Right atrium auricular region (tissue), 2 donors: ENCODE measurements around the gene CD80. TPM values are rescaled to one million over a fixed set of nuclear protein-coding genes. Genes with fewer than 3 reads are reported as not detected.

Experiments
- DNase-seq: peaks from one replicate; pipeline ENCODE4 v3.0.0-alpha.2; 2019; ENCODE audit warnings: low spot score
- H3K27ac ChIP-seq, 2 donors: fragments of 200-600 bp; sonication (generic); 1 replicate in 1 of 2; 2 replicates in 1 of 2; pipeline ENCODE4 v1.5.1; 2016 to 2019
- H3K27me3 ChIP-seq, 2 donors: fragments of 200-600 bp; sonication (generic); one replicate each; pipeline versions ENCODE4 v1.5.1 to v1.6.0; 2017 to 2019
- H3K36me3 ChIP-seq: fragments of 200-600 bp; sonication (generic); one replicate; pipeline ENCODE4 v1.5.1; 2016
- H3K4me1 ChIP-seq, 2 donors: fragments of 200-600 bp; sonication (generic); one replicate each; pipeline versions ENCODE4 v1.5.1 to v1.6.0; 2017 to 2019
- H3K4me3 ChIP-seq, 2 donors: fragments of 200-600 bp; sonication (generic); 1 replicate in 1 of 2; 2 replicates in 1 of 2; pipeline ENCODE4 v1.5.1; 2017 to 2019; ENCODE audit warnings: mild to moderate bottlenecking in 1 of 2, moderate library complexity in 1 of 2
- H3K9me3 ChIP-seq, 2 donors: fragments of 200-600 bp; sonication (generic); one replicate each; pipeline ENCODE4 v1.5.1; 2019
- total RNA-seq, 2 donors: library from RNA; depleted of rRNA; stranded (reverse); fragments of >200 nt; gene quantifications; one replicate each; pipeline ENCODE4 v1.1.0, GENCODE V29; 2016
- TF ChIP-seq, protein P1 (sequence below), 2 donors: fragments of 200-600 bp; sonication (generic); IDR thresholded peaks; one replicate each; pipeline ENCODE4 v1.5.1; 2019; ENCODE audit warnings: antibody characterized with exemption in 2 of 2

CD80 gene
- total RNA-seq, 2 donors from 2014 or later, result 0.20 to 0.67 TPM

DNA sequence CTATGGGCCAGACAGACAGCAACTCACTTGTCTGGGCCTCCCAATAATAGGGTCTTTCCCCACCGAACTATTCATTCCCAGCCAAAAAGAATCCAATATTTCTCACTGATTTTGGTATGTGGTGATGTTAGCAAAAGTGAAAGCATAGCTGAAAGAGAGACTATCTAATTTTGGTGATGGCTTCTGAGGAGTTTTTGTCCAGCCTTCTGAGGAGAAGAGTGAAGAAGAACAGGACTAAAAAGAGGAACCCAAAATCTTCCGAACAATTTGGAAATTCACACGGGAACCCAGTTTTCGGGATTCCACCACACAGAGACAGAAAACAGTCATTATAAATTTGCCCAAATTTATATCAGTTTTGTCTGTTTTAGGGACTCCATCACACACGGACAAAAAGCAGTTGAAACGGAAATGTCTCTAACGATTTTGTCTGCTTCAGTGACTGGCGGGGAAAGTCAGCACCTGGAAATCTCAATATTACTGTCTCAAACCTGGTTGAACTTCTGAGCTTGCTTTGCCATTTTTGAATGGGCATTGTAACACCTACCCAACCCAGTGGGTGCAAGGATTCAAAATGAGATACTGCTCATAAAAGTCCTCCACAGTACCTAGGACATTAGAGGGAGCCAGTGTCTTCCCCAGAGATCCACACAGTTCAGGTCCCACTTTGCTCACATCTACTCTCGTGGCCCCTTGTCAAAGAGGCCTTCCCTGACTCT lies 9.1 kb downstream of the CD80 start:
- TF ChIP-seq, protein P1, sequence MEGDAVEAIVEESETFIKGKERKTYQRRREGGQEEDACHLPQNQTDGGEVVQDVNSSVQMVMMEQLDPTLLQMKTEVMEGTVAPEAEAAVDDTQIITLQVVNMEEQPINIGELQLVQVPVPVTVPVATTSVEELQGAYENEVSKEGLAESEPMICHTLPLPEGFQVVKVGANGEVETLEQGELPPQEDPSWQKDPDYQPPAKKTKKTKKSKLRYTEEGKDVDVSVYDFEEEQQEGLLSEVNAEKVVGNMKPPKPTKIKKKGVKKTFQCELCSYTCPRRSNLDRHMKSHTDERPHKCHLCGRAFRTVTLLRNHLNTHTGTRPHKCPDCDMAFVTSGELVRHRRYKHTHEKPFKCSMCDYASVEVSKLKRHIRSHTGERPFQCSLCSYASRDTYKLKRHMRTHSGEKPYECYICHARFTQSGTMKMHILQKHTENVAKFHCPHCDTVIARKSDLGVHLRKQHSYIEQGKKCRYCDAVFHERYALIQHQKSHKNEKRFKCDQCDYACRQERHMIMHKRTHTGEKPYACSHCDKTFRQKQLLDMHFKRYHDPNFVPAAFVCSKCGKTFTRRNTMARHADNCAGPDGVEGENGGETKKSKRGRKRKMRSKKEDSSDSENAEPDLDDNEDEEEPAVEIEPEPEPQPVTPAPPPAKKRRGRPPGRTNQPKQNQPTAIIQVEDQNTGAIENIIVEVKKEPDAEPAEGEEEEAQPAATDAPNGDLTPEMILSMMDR (IDR thresholded peaks at IDR 0.05), result no peak
- Histone ChIP-seq H3K27ac (no peak overlapping the region), H3K27me3 (no peaks in the 10 kb centered on the region), H3K9me3 (no peaks in the 10 kb centered on the region), H3K4me3 (no peak overlapping the region), H3K4me1 (no peaks in the 10 kb centered on the region), H3K36me3 (no peaks in the 10 kb centered on the region)
- DNase-seq, result no peak

DNA sequence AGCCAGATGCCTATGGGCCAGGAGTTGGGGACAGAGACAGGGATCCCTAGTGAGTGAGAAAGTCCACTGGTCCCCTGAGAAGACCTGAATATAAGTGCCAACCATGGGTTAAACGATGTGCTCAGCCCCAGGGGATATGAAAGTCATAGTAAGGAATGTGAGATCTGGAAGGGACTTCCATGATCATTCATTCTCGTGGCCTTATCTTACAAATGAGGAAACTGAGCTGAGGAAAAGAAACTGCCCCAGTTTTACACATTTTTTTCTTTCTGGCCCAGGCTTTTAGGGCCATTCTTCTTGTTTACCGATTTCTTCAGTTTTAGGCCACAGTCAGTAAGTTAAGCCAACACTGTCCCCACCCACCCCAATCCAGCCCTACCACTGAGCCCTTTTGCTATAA lies 11.1 kb downstream of the CD80 start:
- H3K27me3 ChIP-seq, result no peaks in the 10 kb centered on the region
- H3K4me1 ChIP-seq, result no peaks in the 10 kb centered on the region
- TF ChIP-seq, protein P1 (IDR thresholded peaks at IDR 0.05), result no peak
- H3K36me3 ChIP-seq, result no peaks in the 10 kb centered on the region
- no peak for DNase-seq
- H3K27ac ChIP-seq, result no peak overlapping the region
- H3K4me3 ChIP-seq, result no peak overlapping the region
- H3K9me3 ChIP-seq, result no peaks in the 10 kb centered on the region

DNA sequence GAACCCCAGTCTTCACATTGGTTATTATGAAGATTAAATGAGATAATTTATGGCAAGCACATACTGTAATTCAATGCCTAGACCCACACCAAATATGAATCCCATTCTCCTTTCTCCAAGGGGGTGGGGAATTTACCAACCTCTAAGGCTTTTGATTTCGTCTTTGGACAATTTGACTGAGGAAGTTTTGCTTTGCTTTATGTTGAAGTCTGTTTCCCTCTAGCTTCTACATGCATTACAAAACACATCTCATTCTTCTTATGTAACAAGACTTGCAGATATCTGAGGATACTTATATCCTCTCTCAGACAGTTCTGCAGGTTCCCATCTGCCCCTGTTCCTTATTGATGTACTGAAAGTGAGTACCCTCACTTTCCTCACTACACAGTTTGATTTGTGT lies 12.2 kb downstream of the CD80 start:
- Histone ChIP-seq H3K4me3 (no peak overlapping the region), H3K9me3 (no peaks in the 10 kb centered on the region), H3K4me1 (no peaks in the 10 kb centered on the region), H3K36me3 (no peaks in the 10 kb centered on the region), H3K27ac (no peak overlapping the region), H3K27me3 (no peaks in the 10 kb centered on the region)
- TF ChIP-seq, protein P1 (IDR thresholded peaks at IDR 0.05), result no peak
- no peak for DNase-seq

DNA sequence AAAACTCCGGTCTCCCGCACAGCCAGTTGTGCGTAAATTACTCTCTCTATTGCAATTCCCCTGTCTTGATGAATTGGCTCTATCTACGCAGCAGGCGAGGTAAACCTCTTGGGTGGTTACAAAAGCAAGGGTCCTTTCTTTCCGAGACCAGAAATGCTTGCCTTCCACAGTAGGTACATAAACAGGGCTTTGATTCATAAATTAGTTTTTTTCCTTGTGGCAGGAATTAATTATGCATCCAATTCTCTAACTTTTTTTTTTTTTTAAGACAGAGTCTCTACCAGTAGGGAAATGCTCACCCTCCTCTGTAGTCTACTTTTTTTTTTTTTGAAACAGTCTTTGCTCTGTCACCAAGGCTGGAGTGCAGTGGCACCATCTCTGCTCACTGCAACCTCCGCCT lies 16.3 kb downstream of the CD80 start:
- Histone ChIP-seq H3K27me3 (no peaks in the 10 kb centered on the region), H3K36me3 (no peaks in the 10 kb centered on the region), H3K4me1 (no peaks in the 10 kb centered on the region), H3K4me3 (no peak overlapping the region), H3K27ac (no peak overlapping the region), H3K9me3 (no peaks in the 10 kb centered on the region)
- TF ChIP-seq, protein P1 (IDR thresholded peaks at IDR 0.05), result no peak
- no peak for DNase-seq

DNA sequence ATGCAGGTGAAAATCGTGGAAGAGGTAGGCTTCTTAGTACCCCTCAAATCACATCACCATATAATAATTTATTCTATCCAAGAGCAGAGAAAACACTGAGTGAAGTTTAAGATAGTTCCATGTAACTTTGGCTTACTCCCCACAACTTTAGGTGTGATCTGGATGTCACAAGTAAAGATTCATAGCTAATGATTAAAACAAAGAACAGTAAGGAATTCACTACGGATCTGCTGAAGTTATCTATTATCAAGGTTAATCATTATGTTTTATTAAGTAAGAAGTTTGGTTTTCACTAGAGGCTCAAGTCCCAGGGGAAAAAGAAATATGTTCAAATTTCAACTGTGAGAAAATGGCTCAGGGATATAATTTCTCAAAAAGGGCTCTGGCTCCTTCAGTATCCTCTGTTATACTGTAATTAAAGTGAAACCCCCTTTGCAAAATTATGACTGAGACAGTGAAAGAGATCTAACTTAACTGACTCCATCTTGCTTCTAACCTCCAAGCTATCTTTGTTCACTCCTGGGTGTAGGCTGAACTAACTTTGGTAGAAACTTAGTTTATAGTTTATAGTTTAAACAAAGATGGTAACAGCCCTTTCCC lies 17.1 kb downstream of the CD80 start:
- no peak for DNase-seq
- Histone ChIP-seq H3K9me3 (no peaks in the 10 kb centered on the region), H3K4me3 (no peak overlapping the region), H3K27ac (no peak overlapping the region), H3K36me3 (no peaks in the 10 kb centered on the region), H3K27me3 (no peaks in the 10 kb centered on the region), H3K4me1 (no peaks in the 10 kb centered on the region)
- TF ChIP-seq, protein P1 (IDR thresholded peaks at IDR 0.05), result no peak
